Osteocyte (in vitro differentiated cells): Measurements from ENCODE around the gene CISD3. TPM values are rescaled to one million over a fixed set of nuclear protein-coding genes. Genes with fewer than 3 reads are reported as not detected.

Experiments used
- DNase-seq: peaks from one replicate; pipeline ENCODE4 v3.0.0; 2021; ENCODE audit warnings: mixed read lengths; ENCODE audit not compliant: unreplicated experiment; ENCODE audit errors: extremely low spot score
- H3K27ac Mint-ChIP-seq: one replicate; pipeline ENCODE4 v1.8.0; 2021; ENCODE audit warnings: mild to moderate bottlenecking, mixed read lengths; ENCODE audit not compliant: unreplicated experiment
- H3K27me3 Mint-ChIP-seq: one replicate; pipeline ENCODE4 v1.8.0; 2021; ENCODE audit warnings: mixed read lengths; ENCODE audit not compliant: unreplicated experiment
- H3K36me3 Mint-ChIP-seq: one replicate; pipeline ENCODE4 v1.8.0; 2021; ENCODE audit warnings: mixed read lengths; ENCODE audit not compliant: unreplicated experiment
- H3K4me1 Mint-ChIP-seq: one replicate; pipeline ENCODE4 v1.8.0; 2021; ENCODE audit warnings: mixed read lengths; ENCODE audit not compliant: unreplicated experiment
- H3K4me3 Mint-ChIP-seq: one replicate; pipeline ENCODE4 v1.8.0; 2021; ENCODE audit warnings: mild to moderate bottlenecking, moderate library complexity, mixed read lengths; ENCODE audit not compliant: unreplicated experiment
- H3K9me3 Mint-ChIP-seq: one replicate; pipeline ENCODE4 v1.8.0; 2021; ENCODE audit warnings: mixed read lengths; ENCODE audit not compliant: unreplicated experiment
- total RNA-seq: library from RNA; stranded (reverse); gene quantifications from 2 replicates; pipeline ENCODE4 v1.2.1, GENCODE V29; 2021
- TF ChIP-seq, protein P1 (sequence below): fragments of 200-600 bp; sonication (generic); IDR thresholded peaks from 2 replicates; pipeline ENCODE4 v1.5.0; 2021; ENCODE audit warnings: antibody characterized with exemption, mild to moderate bottlenecking, moderate library complexity

CISD3 gene
- total RNA-seq, 1 donor from 2014 or later = 16.7 TPM

DNA sequence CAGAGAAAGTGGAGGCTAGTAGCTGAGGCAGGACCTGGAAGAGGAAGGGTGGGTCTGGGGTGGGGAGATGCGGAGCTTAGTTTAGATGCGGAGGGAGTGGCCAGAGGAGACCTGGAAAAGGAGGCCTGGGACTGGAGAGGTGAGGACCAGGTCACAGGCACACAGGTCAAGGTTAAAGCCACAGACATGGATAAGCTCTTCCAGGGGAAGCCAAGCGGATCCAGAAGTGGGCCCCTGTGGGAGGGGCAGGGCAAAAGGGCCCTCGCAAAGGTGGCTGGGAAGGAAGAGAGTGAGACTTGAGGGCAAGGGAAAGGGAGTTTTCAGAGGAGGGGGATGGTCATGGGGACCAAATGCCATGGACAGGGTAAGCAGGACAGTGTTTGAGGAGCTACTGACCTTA is 39.0 kb upstream of the CISD3 start:
- Mint-ChIP-seq H3K4me1 (no peaks in the 10 kb centered on the region), H3K4me3 (no peak overlapping the region), H3K9me3 (no peaks in the 10 kb centered on the region), H3K36me3 (no peaks in the 10 kb centered on the region), H3K27me3 (no peaks in the 10 kb centered on the region), H3K27ac (no peak overlapping the region)
- TF ChIP-seq, protein P1, sequence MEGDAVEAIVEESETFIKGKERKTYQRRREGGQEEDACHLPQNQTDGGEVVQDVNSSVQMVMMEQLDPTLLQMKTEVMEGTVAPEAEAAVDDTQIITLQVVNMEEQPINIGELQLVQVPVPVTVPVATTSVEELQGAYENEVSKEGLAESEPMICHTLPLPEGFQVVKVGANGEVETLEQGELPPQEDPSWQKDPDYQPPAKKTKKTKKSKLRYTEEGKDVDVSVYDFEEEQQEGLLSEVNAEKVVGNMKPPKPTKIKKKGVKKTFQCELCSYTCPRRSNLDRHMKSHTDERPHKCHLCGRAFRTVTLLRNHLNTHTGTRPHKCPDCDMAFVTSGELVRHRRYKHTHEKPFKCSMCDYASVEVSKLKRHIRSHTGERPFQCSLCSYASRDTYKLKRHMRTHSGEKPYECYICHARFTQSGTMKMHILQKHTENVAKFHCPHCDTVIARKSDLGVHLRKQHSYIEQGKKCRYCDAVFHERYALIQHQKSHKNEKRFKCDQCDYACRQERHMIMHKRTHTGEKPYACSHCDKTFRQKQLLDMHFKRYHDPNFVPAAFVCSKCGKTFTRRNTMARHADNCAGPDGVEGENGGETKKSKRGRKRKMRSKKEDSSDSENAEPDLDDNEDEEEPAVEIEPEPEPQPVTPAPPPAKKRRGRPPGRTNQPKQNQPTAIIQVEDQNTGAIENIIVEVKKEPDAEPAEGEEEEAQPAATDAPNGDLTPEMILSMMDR = no peak
- no peak for DNase-seq

DNA sequence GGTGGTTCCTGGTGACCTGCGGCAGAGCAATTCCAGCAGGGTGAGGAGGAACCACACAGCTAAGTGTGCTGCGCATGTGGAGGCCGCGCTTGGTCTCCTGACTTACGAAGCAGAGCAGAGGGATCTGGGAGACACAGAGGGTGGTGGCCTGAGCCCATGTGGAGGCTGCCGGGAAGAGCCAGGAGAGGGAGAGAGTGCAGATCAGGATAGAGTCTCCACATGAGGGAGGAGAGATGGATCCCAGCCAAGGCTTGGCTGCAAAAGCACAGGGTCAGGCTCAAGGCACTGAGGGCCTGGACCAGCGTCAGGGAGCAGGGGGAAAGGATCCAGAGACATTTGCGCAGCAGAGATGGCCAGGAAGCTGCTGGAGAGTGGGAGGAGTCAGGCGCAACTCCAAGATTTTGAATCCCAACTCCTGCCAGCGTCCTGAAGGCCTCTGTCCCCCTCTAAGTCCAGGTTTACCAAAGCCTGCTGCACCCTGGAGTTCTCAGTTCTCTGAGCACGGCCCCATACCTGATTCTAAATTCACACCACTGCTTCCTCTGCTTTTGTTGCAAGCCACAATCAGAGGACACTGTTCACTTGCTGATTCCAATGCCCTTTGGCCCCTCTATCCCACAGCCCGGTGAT is 36.3 kb upstream of the CISD3 start:
- no peak overlapping the region for H3K4me3 Mint-ChIP-seq
- peaks cover 2% of the 10 kb centered on the region for H3K27me3 Mint-ChIP-seq
- TF ChIP-seq, protein P1 = no peak
- H3K9me3 Mint-ChIP-seq = no peaks in the 10 kb centered on the region
- H3K27ac Mint-ChIP-seq = no peak overlapping the region
- no peak for DNase-seq
- H3K4me1 Mint-ChIP-seq = no peaks in the 10 kb centered on the region
- no peaks in the 10 kb centered on the region for H3K36me3 Mint-ChIP-seq

DNA sequence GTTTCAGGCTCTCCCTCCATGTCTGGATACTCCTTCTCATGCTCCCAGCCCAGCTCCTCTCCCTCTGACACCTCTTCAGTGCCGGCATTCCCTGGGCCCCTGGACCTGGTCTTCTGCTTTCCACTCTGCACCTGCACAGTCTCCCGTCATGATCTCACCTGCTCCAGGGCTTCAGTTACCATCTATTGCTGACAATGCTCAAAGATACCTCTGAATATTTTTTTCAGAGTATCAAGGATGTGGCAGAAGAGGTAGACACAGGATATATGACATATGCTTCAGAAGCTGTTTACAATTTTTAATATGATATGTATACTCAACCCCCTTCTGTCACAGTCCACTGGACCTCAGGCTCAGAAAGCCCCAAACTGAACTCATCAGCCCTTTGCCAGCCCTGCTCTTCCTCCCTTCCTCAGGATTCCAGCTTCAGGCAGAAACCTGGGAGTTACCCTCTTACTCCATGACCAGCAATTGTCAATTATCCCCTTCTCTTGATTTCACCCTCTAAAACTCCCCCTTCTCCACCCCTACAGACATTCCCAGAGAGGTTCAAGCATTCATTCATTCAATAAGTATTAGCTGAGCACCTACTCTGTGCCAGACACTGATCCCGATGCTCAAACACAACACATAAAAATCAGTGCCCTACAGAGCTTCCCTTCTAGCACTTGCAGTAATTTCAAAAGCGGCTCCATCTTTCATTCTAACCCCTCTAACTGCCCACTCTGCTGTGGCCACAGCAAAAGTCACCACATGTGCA is 32.9 kb upstream of the CISD3 start:
- Mint-ChIP-seq H3K27me3 (peaks cover 2% of the 10 kb centered on the region), H3K36me3 (no peaks in the 10 kb centered on the region), H3K4me1 (peaks cover 14% of the 10 kb centered on the region), H3K9me3 (no peaks in the 10 kb centered on the region), H3K4me3 (no peak overlapping the region), H3K27ac (no peak overlapping the region)
- TF ChIP-seq, protein P1 = no peak
- no peak for DNase-seq

DNA sequence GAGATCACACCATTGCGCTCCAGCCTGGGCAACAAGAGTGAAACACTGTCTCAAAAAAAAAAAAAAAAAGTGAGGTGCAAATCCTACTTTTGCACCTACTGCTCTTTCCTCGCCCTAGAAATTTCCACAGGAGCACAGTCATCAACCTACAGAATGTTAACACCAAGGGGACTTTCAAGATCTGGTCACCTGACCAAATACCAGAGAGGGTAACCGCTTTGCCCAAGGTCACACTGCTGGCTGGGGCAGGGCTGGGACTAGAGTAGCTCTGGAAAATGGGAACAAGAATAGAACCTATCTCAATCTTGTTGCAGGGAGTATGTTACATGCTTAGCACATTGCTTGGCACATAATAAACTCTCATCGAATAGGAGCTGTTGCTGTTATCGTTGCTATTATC is 31.4 kb upstream of the CISD3 start:
- Mint-ChIP-seq H3K27ac (no peak overlapping the region), H3K36me3 (no peaks in the 10 kb centered on the region), H3K27me3 (peaks cover 2% of the 10 kb centered on the region), H3K9me3 (no peaks in the 10 kb centered on the region), H3K4me1 (peaks cover 27% of the 10 kb centered on the region), H3K4me3 (no peak overlapping the region)
- DNase-seq = no peak
- TF ChIP-seq, protein P1 = no peak

DNA sequence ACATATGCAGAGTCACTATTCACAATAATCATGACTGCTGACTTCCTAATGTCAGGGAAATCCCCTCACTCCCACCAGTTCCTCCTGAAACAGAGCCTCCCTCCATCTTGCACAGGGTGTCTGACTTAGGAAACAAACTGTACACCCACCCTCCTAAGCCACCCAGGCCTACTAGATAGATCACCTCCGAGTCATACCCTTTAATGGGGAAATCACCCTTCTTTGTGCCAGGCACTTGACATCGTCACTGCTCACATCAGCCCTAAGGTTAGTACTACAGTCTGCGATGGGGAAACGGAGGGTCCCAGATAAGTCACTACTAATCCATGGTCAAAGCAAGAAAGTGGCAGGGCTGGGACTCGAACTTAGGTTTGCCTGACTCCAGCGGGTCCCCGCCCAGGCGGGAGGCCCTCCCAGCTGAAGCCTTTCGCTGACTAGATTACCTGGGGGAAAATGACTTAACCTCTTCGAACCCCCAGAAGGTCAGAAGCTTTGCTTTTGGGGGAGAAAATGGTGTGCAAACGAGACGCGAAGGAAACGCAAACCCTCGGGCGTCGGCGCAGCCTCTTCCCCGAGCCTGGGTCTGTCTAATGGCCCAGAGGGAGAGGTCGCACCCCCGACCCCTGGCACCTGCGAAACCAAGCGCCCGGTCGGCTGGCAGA is 28.5 kb upstream of the CISD3 start:
- TF ChIP-seq, protein P1 = no peak
- Mint-ChIP-seq H3K4me3 (peak overlapping the region; percentile 78), H3K9me3 (no peaks in the 10 kb centered on the region), H3K4me1 (peaks cover 42% of the 10 kb centered on the region), H3K36me3 (peaks cover 2% of the 10 kb centered on the region), H3K27ac (peak overlapping the region; percentile 83), H3K27me3 (peaks cover 2% of the 10 kb centered on the region)
- no peak for DNase-seq
